ENCODE data around the gene CAMSAP1.

GRCh38 chr9:135880438-135880837, 26.9 kb downstream of the CAMSAP1 start:
- TF ChIP-seq EZH2 (IDR thresholded peaks at IDR 0.05; ENCODE audit: insufficient read depth, poor library complexity, severe bottlenecking) (no peak), EZH2phosphoT487 (IDR thresholded peaks at IDR 0.05; ENCODE audit: insufficient read depth, low read depth) (no peak)

All from GM23248 (cell line).